ENCODE results near the gene MYO1A.
"Not testable (repeated sequence)": the region's sequence is repeated elsewhere in the genome, so short reads cannot be mapped to it uniquely, and the experiment has no call there.

The MYO1A gene

DNA sequence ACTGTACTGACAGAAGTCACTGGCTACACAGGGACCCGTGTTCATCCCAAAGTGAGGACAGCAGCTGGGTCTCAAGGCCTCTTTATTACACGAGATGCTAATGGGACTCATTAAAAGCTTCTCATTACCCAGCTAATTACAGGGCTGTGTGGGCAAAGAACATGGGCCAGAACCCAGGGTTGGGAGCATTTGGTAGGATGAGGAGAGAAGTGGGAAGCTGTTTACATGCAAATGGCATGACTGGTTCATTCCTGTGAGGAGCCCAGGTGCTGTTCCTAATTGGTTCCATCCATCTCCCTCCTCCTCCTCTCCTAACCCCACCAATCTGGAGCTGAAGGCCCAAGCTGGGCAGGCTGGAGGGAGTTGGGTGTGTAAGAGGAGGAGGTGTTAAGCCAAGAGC lies 24.7 kb downstream of the MYO1A start:
- H3K4me2 ChIP-seq (ENCODE audit: insufficient read depth, low read length, poor library complexity, severe bottlenecking): no peak overlapping the region
- no peak overlapping the region for H2BK12ac ChIP-seq (ENCODE audit: low read length)
- no peak overlapping the region for H3K4ac ChIP-seq (ENCODE audit: low read length)
- H3K79me1 ChIP-seq (ENCODE audit: low read depth, low read length): no peaks in the 10 kb centered on the region
- H3K14ac ChIP-seq (ENCODE audit: low read length): no peak overlapping the region
- H3K4me3 ChIP-seq (ENCODE audit: low read length in 2 of 2): no peak overlapping the region
- H2BK120ac ChIP-seq (ENCODE audit: low read depth, low read length): no peak overlapping the region
- no peak overlapping the region for H4K91ac ChIP-seq (ENCODE audit: low read depth, low read length, poor library complexity)
- no peak overlapping the region for H2AK5ac ChIP-seq (ENCODE audit: low read depth, low read length)
- H4K8ac ChIP-seq (ENCODE audit: low read depth, low read length): no peak overlapping the region
- H3K9ac ChIP-seq (ENCODE audit: low read depth, low read length, poor library complexity): no peak overlapping the region
- no peak overlapping the region for H2BK15ac ChIP-seq (ENCODE audit: low read length)
- no peak overlapping the region for H3K23ac ChIP-seq (ENCODE audit: low read depth, low read length, poor library complexity)
- no peak overlapping the region for H3K18ac ChIP-seq (ENCODE audit: low read length)
- H2BK5ac ChIP-seq (ENCODE audit: low read length): no peak overlapping the region
- peaks cover 0 to 5% of the 10 kb centered on the region in 2 donors for H3K4me1 ChIP-seq (ENCODE audit: control insufficient read depth in 2 of 2, insufficient read depth in 1 of 2, low read depth in 1 of 2, low read length in 2 of 2)
- H3K27ac ChIP-seq (replicated peaks; ENCODE audit: low read length): no peak overlapping the region
- H2AFZ ChIP-seq (ENCODE audit: low read length): no peak overlapping the region
- H3K36me3 ChIP-seq (replicated peaks in 1 of 2; ENCODE audit: control insufficient read depth in 2 of 2, insufficient read depth in 2 of 2, low read length in 2 of 2): no peaks in the 10 kb centered on the region
- peaks cover 0 to 56% (median 0%) of the 10 kb centered on the region in 3 experiments for H3K27me3 ChIP-seq (ENCODE audit: control insufficient read depth in 3 of 3, insufficient read depth in 3 of 3, low read depth in 1 of 3, low read length in 3 of 3)
- no peak for DNase-seq (ENCODE audit: low spot score)
- WGBS, 2 donors (ENCODE audit: extremely low coverage in 2 of 2, insufficient read length in 2 of 2, insufficient replicate concordance in 1 of 2): no CpG with 5 or more reads among the region's 2 CpGs
- H3K9me3 ChIP-seq (replicated peaks in 1 of 2; ENCODE audit: control insufficient read depth in 2 of 2, insufficient read depth in 1 of 2, low read depth in 1 of 2, low read length in 2 of 2): no peaks in the 10 kb centered on the region

DNA sequence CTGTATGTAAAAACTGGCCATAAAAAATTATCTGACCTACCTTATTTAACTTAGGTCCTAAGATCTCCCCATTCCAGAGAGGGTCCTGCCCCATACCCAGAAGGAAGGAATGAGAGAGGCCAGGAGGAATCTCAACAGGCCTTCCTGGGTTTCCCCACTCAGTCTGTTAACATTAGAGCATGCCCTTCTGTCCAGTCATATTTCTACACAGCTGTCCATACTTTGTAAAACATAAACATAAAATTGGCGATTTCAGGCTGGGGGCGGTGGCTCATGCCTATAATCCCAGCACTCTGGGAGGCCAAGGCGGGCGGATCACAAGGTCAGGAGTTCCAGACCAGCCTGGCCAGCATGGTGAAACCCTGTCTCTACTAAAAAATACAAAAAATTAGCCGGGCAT lies 27.6 kb downstream of the MYO1A start:
- not testable (repeated sequence) for H3K18ac ChIP-seq (ENCODE audit: low read length); H3K36me3 ChIP-seq (replicated peaks in 1 of 2; ENCODE audit: control insufficient read depth in 2 of 2, insufficient read depth in 2 of 2, low read length in 2 of 2); H2BK12ac ChIP-seq (ENCODE audit: low read length); H3K4ac ChIP-seq (ENCODE audit: low read length); H2AK5ac ChIP-seq (ENCODE audit: low read depth, low read length); H3K9me3 ChIP-seq (replicated peaks in 1 of 2; ENCODE audit: control insufficient read depth in 2 of 2, insufficient read depth in 1 of 2, low read depth in 1 of 2, low read length in 2 of 2); H3K79me1 ChIP-seq (ENCODE audit: low read depth, low read length); H3K23ac ChIP-seq (ENCODE audit: low read depth, low read length, poor library complexity); H2BK15ac ChIP-seq (ENCODE audit: low read length); H3K27ac ChIP-seq (replicated peaks; ENCODE audit: low read length); H2AFZ ChIP-seq (ENCODE audit: low read length); H3K14ac ChIP-seq (ENCODE audit: low read length); H2BK120ac ChIP-seq (ENCODE audit: low read depth, low read length); H3K4me1 ChIP-seq (ENCODE audit: control insufficient read depth in 2 of 2, insufficient read depth in 1 of 2, low read depth in 1 of 2, low read length in 2 of 2); H3K9ac ChIP-seq (ENCODE audit: low read depth, low read length, poor library complexity); H4K91ac ChIP-seq (ENCODE audit: low read depth, low read length, poor library complexity); DNase-seq (ENCODE audit: low spot score); H3K4me2 ChIP-seq (ENCODE audit: insufficient read depth, low read length, poor library complexity, severe bottlenecking); H3K4me3 ChIP-seq (ENCODE audit: low read length in 2 of 2); H2BK5ac ChIP-seq (ENCODE audit: low read length); H4K8ac ChIP-seq (ENCODE audit: low read depth, low read length)
- H3K27me3 ChIP-seq (ENCODE audit: control insufficient read depth in 3 of 3, insufficient read depth in 3 of 3, low read depth in 1 of 3, low read length in 3 of 3): peaks cover 0 to 55% (median 0%) of the 10 kb centered on the region in 3 experiments
- WGBS, 2 donors (ENCODE audit: extremely low coverage in 2 of 2, insufficient read length in 2 of 2, insufficient replicate concordance in 1 of 2): no CpG with 5 or more reads among the region's 5 CpGs

DNA sequence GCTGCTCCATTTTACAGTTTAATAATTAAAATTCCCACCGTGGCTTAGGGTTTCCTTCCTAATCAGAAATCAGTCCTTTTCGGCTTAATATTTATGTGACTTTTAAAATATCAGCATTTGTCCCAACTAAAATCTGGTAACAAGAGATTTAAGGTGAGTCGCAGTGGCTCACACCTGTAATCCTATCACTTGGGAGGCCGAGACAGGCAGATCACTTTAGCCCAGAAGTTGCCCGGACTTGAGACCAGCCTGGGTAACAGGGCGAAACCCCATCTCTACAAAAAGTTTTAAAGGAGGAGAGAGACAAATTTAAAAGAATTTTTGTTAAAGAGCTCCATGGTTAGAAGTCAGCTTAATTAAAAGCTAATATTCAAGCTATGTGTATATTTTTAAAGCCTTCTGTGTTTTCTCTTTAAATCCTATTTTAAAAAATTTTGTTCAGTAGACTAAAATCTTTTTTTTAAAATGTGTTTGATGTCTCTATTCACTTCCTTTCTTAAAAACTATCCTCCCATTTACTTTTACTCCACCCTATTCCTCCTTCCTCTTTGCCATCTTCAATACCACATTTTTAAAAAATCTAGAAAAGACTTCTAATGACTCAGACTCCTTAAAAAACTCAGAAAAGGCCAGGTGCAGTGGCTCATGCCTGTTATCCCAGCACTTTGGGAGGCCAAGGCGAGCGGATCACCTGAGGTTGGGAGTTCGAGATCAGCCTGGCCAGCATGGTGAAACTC lies 29.8 kb downstream of the MYO1A start:
- WGBS, 2 donors (ENCODE audit: extremely low coverage in 2 of 2, insufficient read length in 2 of 2, insufficient replicate concordance in 1 of 2): no CpG with 5 or more reads among the region's 9 CpGs
- Histone ChIP-seq H3K23ac (ENCODE audit: low read depth, low read length, poor library complexity) (no peak overlapping the region), H2BK5ac (ENCODE audit: low read length) (no peak overlapping the region), H4K91ac (ENCODE audit: low read depth, low read length, poor library complexity) (no peak overlapping the region), H3K79me1 (ENCODE audit: low read depth, low read length) (no peaks in the 10 kb centered on the region), H2BK15ac (ENCODE audit: low read length) (no peak overlapping the region), H3K27me3 (ENCODE audit: control insufficient read depth in 3 of 3, insufficient read depth in 3 of 3, low read depth in 1 of 3, low read length in 3 of 3) (peaks cover 0 to 46% (median 0%) of the 10 kb centered on the region in 3 experiments), H3K27ac (replicated peaks; ENCODE audit: low read length) (no peak overlapping the region), H3K4ac (ENCODE audit: low read length) (no peak overlapping the region), H3K9ac (ENCODE audit: low read depth, low read length, poor library complexity) (no peak overlapping the region), H3K36me3 (replicated peaks in 1 of 2; ENCODE audit: control insufficient read depth in 2 of 2, insufficient read depth in 2 of 2, low read length in 2 of 2) (no peaks in the 10 kb centered on the region), H2AFZ (ENCODE audit: low read length) (no peak overlapping the region), H3K18ac (ENCODE audit: low read length) (no peak overlapping the region), H3K9me3 (replicated peaks in 1 of 2; ENCODE audit: control insufficient read depth in 2 of 2, insufficient read depth in 1 of 2, low read depth in 1 of 2, low read length in 2 of 2) (no peaks in the 10 kb centered on the region), H2AK5ac (ENCODE audit: low read depth, low read length) (no peak overlapping the region), H3K4me2 (ENCODE audit: insufficient read depth, low read length, poor library complexity, severe bottlenecking) (no peak overlapping the region), H3K4me1 (ENCODE audit: control insufficient read depth in 2 of 2, insufficient read depth in 1 of 2, low read depth in 1 of 2, low read length in 2 of 2) (peaks cover 3 to 4% of the 10 kb centered on the region in 2 donors), H2BK12ac (ENCODE audit: low read length) (no peak overlapping the region), H3K4me3 (ENCODE audit: low read length in 2 of 2) (no peak overlapping the region), H4K8ac (ENCODE audit: low read depth, low read length) (no peak overlapping the region), H2BK120ac (ENCODE audit: low read depth, low read length) (no peak overlapping the region), H3K14ac (ENCODE audit: low read length) (no peak overlapping the region)
- DNase-seq (ENCODE audit: low spot score): no peak

DNA sequence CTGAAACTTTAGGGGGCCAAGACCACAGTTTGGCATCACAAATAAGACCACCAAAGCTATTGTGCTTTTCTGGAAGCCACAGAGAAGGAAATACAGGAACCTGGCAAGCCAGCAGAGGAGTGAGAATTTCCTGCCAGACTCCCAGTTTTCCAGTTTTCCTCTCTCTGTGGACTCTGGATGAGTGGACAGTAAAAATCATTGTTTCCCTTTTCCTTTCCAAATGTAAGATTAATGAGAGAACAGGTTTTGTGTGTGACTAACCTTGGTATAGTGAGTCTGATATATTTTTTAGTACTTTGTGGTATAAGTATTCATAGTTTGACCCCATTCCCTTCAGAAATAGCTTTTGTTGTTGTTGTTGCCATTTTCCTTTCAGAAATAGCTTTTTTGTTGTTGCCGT lies 31.0 kb downstream of the MYO1A start:
- Histone ChIP-seq H3K36me3 (replicated peaks in 1 of 2; ENCODE audit: control insufficient read depth in 2 of 2, insufficient read depth in 2 of 2, low read length in 2 of 2) (no peaks in the 10 kb centered on the region), H2BK15ac (ENCODE audit: low read length) (no peak overlapping the region), H3K14ac (ENCODE audit: low read length) (no peak overlapping the region), H2AK5ac (ENCODE audit: low read depth, low read length) (no peak overlapping the region), H2AFZ (ENCODE audit: low read length) (no peak overlapping the region), H3K27me3 (ENCODE audit: control insufficient read depth in 3 of 3, insufficient read depth in 3 of 3, low read depth in 1 of 3, low read length in 3 of 3) (peaks cover 0 to 50% (median 0%) of the 10 kb centered on the region in 3 experiments), H2BK120ac (ENCODE audit: low read depth, low read length) (no peak overlapping the region), H3K27ac (replicated peaks; ENCODE audit: low read length) (no peak overlapping the region), H3K4ac (ENCODE audit: low read length) (no peak overlapping the region), H4K91ac (ENCODE audit: low read depth, low read length, poor library complexity) (no peak overlapping the region), H2BK12ac (ENCODE audit: low read length) (no peak overlapping the region), H2BK5ac (ENCODE audit: low read length) (no peak overlapping the region), H3K9me3 (replicated peaks in 1 of 2; ENCODE audit: control insufficient read depth in 2 of 2, insufficient read depth in 1 of 2, low read depth in 1 of 2, low read length in 2 of 2) (no peaks in the 10 kb centered on the region), H3K79me1 (ENCODE audit: low read depth, low read length) (no peaks in the 10 kb centered on the region), H3K18ac (ENCODE audit: low read length) (no peak overlapping the region), H3K4me3 (ENCODE audit: low read length in 2 of 2) (no peak overlapping the region), H4K8ac (ENCODE audit: low read depth, low read length) (no peak overlapping the region), H3K23ac (ENCODE audit: low read depth, low read length, poor library complexity) (no peak overlapping the region), H3K4me1 (ENCODE audit: control insufficient read depth in 2 of 2, insufficient read depth in 1 of 2, low read depth in 1 of 2, low read length in 2 of 2) (peaks cover 3 to 4% of the 10 kb centered on the region in 2 donors), H3K9ac (ENCODE audit: low read depth, low read length, poor library complexity) (no peak overlapping the region), H3K4me2 (ENCODE audit: insufficient read depth, low read length, poor library complexity, severe bottlenecking) (no peak overlapping the region)
- WGBS, 2 donors (ENCODE audit: extremely low coverage in 2 of 2, insufficient read length in 2 of 2, insufficient replicate concordance in 1 of 2): no CpG with 5 or more reads among the region's 1 CpG
- no peak for DNase-seq (ENCODE audit: low spot score)

Measured in neuronal stem cell (in vitro differentiated cells).